Measurements from ENCODE around the gene USB1. TPM values are rescaled to one million over a fixed set of nuclear protein-coding genes. Genes with fewer than 3 reads are reported as not detected.

The USB1 gene
- total and polyA plus RNA-seq, 7 experiments from 2014 or later, result 26.8 to 50.8 (median 28.9) TPM

- Histone ChIP-seq H3K4me1 (ENCODE audit: control insufficient read depth in 2 of 2, insufficient read depth in 2 of 2, low read length in 2 of 2) (peaks cover 6% of the 10 kb centered on the region in 2 donors), H3K27ac (ENCODE audit: low read depth, low read length) (peak overlapping the region; percentile 64), H3K36me3 (ENCODE audit: control insufficient read depth in 2 of 3, insufficient read depth in 3 of 3, low read length in 3 of 3) (no peaks in the 10 kb centered on the region), H3K9me3 (ENCODE audit: control insufficient read depth in 2 of 3, low read length in 3 of 3) (no peaks in the 10 kb centered on the region), H3K27me3 (ENCODE audit: control insufficient read depth in 2 of 2, insufficient read depth in 2 of 2, low read length in 2 of 2) (no peaks in the 10 kb centered on the region), H3K4me3 (ENCODE audit: low read length) (peak overlapping the region; percentile 63)
- DNase-seq (peak; percentile 75 to 93 (median 90)), ATAC-seq (peak; percentile 99)
- H3K27me3 Mint-ChIP-seq, result peaks cover 0 to 21% (median 0%) of the 10 kb centered on the region in 5 donors
- peaks cover 2 to 21% (median 8%) of the 10 kb centered on the region in 7 donors for H3K4me1 Mint-ChIP-seq
- intact Hi-C loops (cut with micrococcal nuclease), result loop anchor here (1.0 to 5.0 kb wide), 9 partner anchors 16 to 1052 kb away; partner anchors contain the start of genes KATNB1 (in 2 of the 2), CFAP20 (in 1 of the 2), HERPUD1 (in 1 of the 2) and MMP15 (in 1 of the 2)
- POLR2A ChIA-PET, result interaction anchor here (0.7 to 3.3 kb wide), 2 partner anchors 16 to 715 kb away, joined by 3 to 15 read pairs; partner anchors contain the start of genes USB1 and ZNF319
- CTCF ChIA-PET, result interaction anchor here (0.7 kb wide), 1 partner anchor 567 kb away, joined by 3 read pairs; no protein-coding TSS in a partner anchor
- peak overlapping the region; percentile 84 to 94 (median 91) for H3K4me3 Mint-ChIP-seq
- peak overlapping the region; percentile 37 to 93 (median 72) for H3K27ac Mint-ChIP-seq
- H3K9me3 Mint-ChIP-seq, result no peaks in the 10 kb centered on the region
- H3K36me3 Mint-ChIP-seq, result no peaks in the 10 kb centered on the region
These were observed 16.6 kb upstream of the USB1 start for GRCh38 chr16:57984443-57985203.

GRCh38 chr16:57985204-57986181 is 15.7 kb upstream of the USB1 start:
- DNase-seq, result no peak
- H3K36me3 Mint-ChIP-seq, result no peaks in the 10 kb centered on the region
- Histone ChIP-seq H3K4me3 (ENCODE audit: low read length) (peak overlapping the region; percentile 63), H3K9me3 (ENCODE audit: control insufficient read depth in 2 of 3, low read length in 3 of 3) (no peaks in the 10 kb centered on the region), H3K27me3 (ENCODE audit: control insufficient read depth in 2 of 2, insufficient read depth in 2 of 2, low read length in 2 of 2) (no peaks in the 10 kb centered on the region), H3K27ac (ENCODE audit: low read depth, low read length) (peak overlapping the region; percentile 64), H3K4me1 (ENCODE audit: control insufficient read depth in 2 of 2, insufficient read depth in 2 of 2, low read length in 2 of 2) (peaks cover 6% of the 10 kb centered on the region in 2 donors), H3K36me3 (ENCODE audit: control insufficient read depth in 2 of 3, insufficient read depth in 3 of 3, low read length in 3 of 3) (no peaks in the 10 kb centered on the region)
- peak overlapping the region; percentile 84 to 94 (median 91) for H3K4me3 Mint-ChIP-seq
- peak overlapping the region; percentile 37 to 93 (median 72) for H3K27ac Mint-ChIP-seq
- H3K27me3 Mint-ChIP-seq, result peaks cover 0 to 21% (median 0%) of the 10 kb centered on the region in 5 donors
- intact Hi-C loops (cut with micrococcal nuclease), result loop anchor here (1.0 to 5.0 kb wide), 9 partner anchors 15 to 1053 kb away; partner anchors contain the start of genes KATNB1 (in 2 of the 2), CFAP20 (in 1 of the 2), HERPUD1 (in 1 of the 2) and MMP15 (in 1 of the 2)
- ATAC-seq, result peak; percentile 58
- H3K9me3 Mint-ChIP-seq, result no peaks in the 10 kb centered on the region
- ChIA-PET CTCF (no interaction called here), POLR2A (interaction anchor here (0.7 to 3.3 kb wide), 2 partner anchors 15 to 714 kb away, joined by 3 to 15 read pairs; partner anchors contain the start of genes USB1 and ZNF319)
- H3K4me1 Mint-ChIP-seq, result peaks cover 2 to 21% (median 9%) of the 10 kb centered on the region in 7 donors

GRCh38 chr16:57986196-57986595 is 15.0 kb upstream of the USB1 start:
- peak overlapping the region; percentile 44 to 94 (median 63) for H3K4me3 Mint-ChIP-seq
- DNase-seq (no peak), ATAC-seq (no peak)
- H3K4me1 ChIP-seq (ENCODE audit: control insufficient read depth in 2 of 2, insufficient read depth in 2 of 2, low read length in 2 of 2), result peaks cover 6% of the 10 kb centered on the region in 2 donors
- H3K27ac ChIP-seq (ENCODE audit: low read depth, low read length), result peak overlapping the region; percentile 64
- H3K27me3 Mint-ChIP-seq, result peaks cover 0 to 21% (median 0%) of the 10 kb centered on the region in 5 donors
- intact Hi-C loops (cut with micrococcal nuclease), result loop anchor here (5.0 kb wide), 3 partner anchors 229 to 1054 kb away; partner anchors contain the start of gene HERPUD1 (in 1 of the 2)
- H3K9me3 ChIP-seq (ENCODE audit: control insufficient read depth in 2 of 3, low read length in 3 of 3), result no peaks in the 10 kb centered on the region
- POLR2A ChIA-PET, result interaction anchor here (3.3 kb wide), 1 partner anchor 14 kb away, joined by 15 read pairs; the partner anchor contains the start of genes USB1 and ZNF319
- H3K4me3 ChIP-seq (ENCODE audit: low read length), result no peak overlapping the region
- no peaks in the 10 kb centered on the region for H3K36me3 ChIP-seq (ENCODE audit: control insufficient read depth in 2 of 3, insufficient read depth in 3 of 3, low read length in 3 of 3)
- peak overlapping the region in 5 of 9 donors; percentile 32 to 79 (median 72) for H3K27ac Mint-ChIP-seq
- no peaks in the 10 kb centered on the region for H3K9me3 Mint-ChIP-seq
- H3K4me1 Mint-ChIP-seq, result peaks cover 2 to 21% (median 13%) of the 10 kb centered on the region in 7 donors
- H3K36me3 Mint-ChIP-seq, result no peaks in the 10 kb centered on the region
- CTCF ChIA-PET, result no interaction called here
- H3K27me3 ChIP-seq (ENCODE audit: control insufficient read depth in 2 of 2, insufficient read depth in 2 of 2, low read length in 2 of 2), result no peaks in the 10 kb centered on the region

- ATAC-seq (no peak), DNase-seq (no peak)
- H3K4me1 Mint-ChIP-seq, result peaks cover 2 to 21% (median 15%) of the 10 kb centered on the region in 7 donors
- Histone ChIP-seq H3K27me3 (ENCODE audit: control insufficient read depth in 2 of 2, insufficient read depth in 2 of 2, low read length in 2 of 2) (no peaks in the 10 kb centered on the region), H3K27ac (ENCODE audit: low read depth, low read length) (no peak overlapping the region), H3K4me3 (ENCODE audit: low read length) (no peak overlapping the region), H3K9me3 (ENCODE audit: control insufficient read depth in 2 of 3, low read length in 3 of 3) (no peaks in the 10 kb centered on the region), H3K36me3 (ENCODE audit: control insufficient read depth in 2 of 3, insufficient read depth in 3 of 3, low read length in 3 of 3) (no peaks in the 10 kb centered on the region), H3K4me1 (ENCODE audit: control insufficient read depth in 2 of 2, insufficient read depth in 2 of 2, low read length in 2 of 2) (peaks cover 6% of the 10 kb centered on the region in 2 donors)
- intact Hi-C loops (cut with micrococcal nuclease), result loop anchor here (5.0 kb wide), 3 partner anchors 230 to 1055 kb away; partner anchors contain the start of gene HERPUD1 (in 1 of the 2)
- peak overlapping the region in 3 of 9 donors; percentile 6 to 65 (median 15) for H3K27ac Mint-ChIP-seq
- H3K27me3 Mint-ChIP-seq, result peaks cover 0 to 16% (median 0%) of the 10 kb centered on the region in 5 donors
- H3K9me3 Mint-ChIP-seq, result no peaks in the 10 kb centered on the region
- ChIA-PET POLR2A (interaction anchor here (1.3 to 3.3 kb wide), 2 partner anchors 13 kb away, joined by 3 to 15 read pairs; partner anchors contain the start of genes USB1 and ZNF319), CTCF (no interaction called here)
- H3K4me3 Mint-ChIP-seq, result peak overlapping the region in 1 of 10 donors; percentile 35
- H3K36me3 Mint-ChIP-seq, result no peaks in the 10 kb centered on the region
These were observed 13.6 kb upstream of the USB1 start for GRCh38 chr16:57987441-57988177.

GRCh38 chr16:57988929-57989328 is 12.3 kb upstream of the USB1 start:
- ChIA-PET POLR2A (interaction anchor here (1.0 to 2.6 kb wide), 3 partner anchors 9 to 11 kb away, joined by 3 to 9 read pairs (median 3); partner anchors contain the start of genes USB1 and ZNF319), CTCF (interaction anchor here (0.9 kb wide), 1 partner anchor 11 kb away, joined by 6 read pairs; no protein-coding TSS in a partner anchor)
- Mint-ChIP-seq H3K9me3 (no peaks in the 10 kb centered on the region), H3K36me3 (no peaks in the 10 kb centered on the region), H3K4me1 (peaks cover 2 to 27% (median 16%) of the 10 kb centered on the region in 7 donors), H3K27ac (peak overlapping the region in 5 of 9 donors; percentile 10 to 72 (median 54)), H3K4me3 (no peak overlapping the region), H3K27me3 (peaks cover 0 to 16% (median 0%) of the 10 kb centered on the region in 5 donors)
- ATAC-seq, result no peak
- Histone ChIP-seq H3K27ac (ENCODE audit: low read depth, low read length) (no peak overlapping the region), H3K36me3 (ENCODE audit: control insufficient read depth in 2 of 3, insufficient read depth in 3 of 3, low read length in 3 of 3) (peaks cover 0 to 4% (median 0%) of the 10 kb centered on the region in 3 experiments), H3K27me3 (ENCODE audit: control insufficient read depth in 2 of 2, insufficient read depth in 2 of 2, low read length in 2 of 2) (no peaks in the 10 kb centered on the region), H3K9me3 (ENCODE audit: control insufficient read depth in 2 of 3, low read length in 3 of 3) (no peaks in the 10 kb centered on the region), H3K4me1 (ENCODE audit: control insufficient read depth in 2 of 2, insufficient read depth in 2 of 2, low read length in 2 of 2) (peaks cover 6% of the 10 kb centered on the region in 2 donors), H3K4me3 (ENCODE audit: low read length) (no peak overlapping the region)
- intact Hi-C loops (cut with micrococcal nuclease), result loop anchor here (5.0 kb wide), 3 partner anchors 232 to 1057 kb away; partner anchors contain the start of gene HERPUD1 (in 1 of the 2)
- DNase-seq, result no peak

All from naive thymus-derived CD4-positive, alpha-beta T cell (primary cell).